HG02852 (cell line): ENCODE measurements around the gene ZNF14.
"Not testable (repeated sequence)": the region's sequence is repeated elsewhere in the genome, so short reads cannot be mapped to it uniquely, and the experiment has no call there.

Experiments used
- ATAC-seq: cut with Tn5 transposase; IDR thresholded peaks from one replicate; pipeline ENCODE4 v1.9.1; 2021; ENCODE audit warnings: mild to moderate bottlenecking, moderate library complexity; ENCODE audit not compliant: unreplicated experiment

Gene ZNF14

GRCh38 chr19:19732579-19733501 is at the start of gene ZNF14:
Gene ZNF14, minus strand, starts transcription at chr19:19733112. Its CDS starts 154 bp downstream, at chr19:19732958.
- ATAC-seq, result peak; percentile 99

DNA sequence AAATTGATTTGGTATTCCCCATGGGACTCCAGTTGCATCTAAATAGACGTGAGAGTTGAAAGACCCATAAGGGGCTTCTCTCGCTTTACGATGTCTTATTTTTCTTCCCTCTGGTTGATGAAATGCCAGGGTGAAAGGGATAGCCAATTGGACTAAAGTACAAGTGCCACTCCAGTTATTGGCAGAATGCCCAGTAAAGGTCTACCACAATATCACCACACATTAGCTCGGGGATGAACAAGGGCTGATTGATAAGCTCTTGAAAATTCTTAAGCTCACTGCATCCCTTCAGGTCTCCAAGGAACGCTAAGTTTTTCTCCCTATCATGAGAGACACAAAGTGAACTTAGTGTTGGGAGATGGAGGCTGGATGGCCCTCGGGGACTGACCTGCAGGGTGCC is 48.9 kb upstream of the ZNF14 start:
- not testable (repeated sequence) for ATAC-seq

- no peak for ATAC-seq
These were observed 45.8 kb upstream of the ZNF14 start for GRCh38 chr19:19778666-19779065.

DNA sequence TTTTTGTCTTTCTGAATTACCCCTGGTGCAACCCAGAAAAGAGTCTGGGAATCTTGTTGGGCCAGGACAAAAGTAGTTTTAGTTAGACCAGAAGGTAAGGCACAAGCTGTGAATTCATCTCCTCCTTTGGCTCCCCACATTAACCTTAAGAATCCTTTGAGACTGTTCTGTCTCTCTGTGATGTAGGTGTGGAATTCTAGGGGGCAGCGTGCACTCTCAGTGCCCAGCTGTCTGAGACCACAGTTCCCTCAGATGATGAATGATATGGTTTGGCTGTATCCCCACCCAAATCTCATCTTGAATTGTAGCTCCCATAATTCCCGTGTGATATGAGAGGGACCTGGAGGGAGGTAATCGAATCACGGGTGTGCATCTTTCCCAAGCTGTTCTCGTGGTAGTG is 44.8 kb upstream of the ZNF14 start:
- no peak for ATAC-seq

DNA sequence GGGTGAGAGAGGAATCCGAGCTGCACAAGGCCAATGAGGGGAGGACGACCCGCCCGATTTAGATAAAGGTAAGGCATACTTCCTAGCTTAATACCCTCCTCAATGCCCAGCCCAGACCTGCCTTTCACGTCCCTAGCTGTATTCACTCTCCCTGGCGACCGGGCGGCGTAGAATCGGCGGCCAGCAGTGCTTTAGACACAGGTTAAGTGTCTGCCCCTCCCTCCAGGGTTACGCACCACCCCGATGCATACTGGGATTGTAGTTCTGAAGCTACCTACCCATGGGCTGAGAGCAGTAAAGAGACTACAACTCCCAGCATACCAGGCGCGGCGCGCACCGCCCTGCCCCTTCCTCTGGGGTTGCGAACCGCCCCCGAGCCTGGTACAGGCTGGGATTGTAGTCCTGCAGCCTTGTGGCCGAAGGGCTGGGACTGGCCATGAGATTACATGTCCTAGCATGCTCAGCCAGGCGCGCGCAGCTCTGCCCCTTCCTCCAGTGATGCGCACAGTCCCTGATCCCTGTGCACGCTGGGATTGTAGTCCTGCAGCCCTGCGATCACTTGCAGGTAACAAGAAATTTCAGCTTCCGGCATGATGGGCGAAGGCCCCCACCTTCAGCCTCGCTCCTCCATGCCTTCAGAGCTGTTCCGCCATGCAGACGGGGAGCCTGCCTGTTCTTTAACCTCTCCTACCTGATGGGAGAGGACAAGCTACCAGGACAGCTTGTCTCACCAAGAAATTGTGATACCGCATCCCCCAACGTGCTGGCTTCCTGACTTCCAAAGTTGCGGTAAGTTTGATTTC is 43.5 kb upstream of the ZNF14 start:
- peak; percentile 96 for ATAC-seq

DNA sequence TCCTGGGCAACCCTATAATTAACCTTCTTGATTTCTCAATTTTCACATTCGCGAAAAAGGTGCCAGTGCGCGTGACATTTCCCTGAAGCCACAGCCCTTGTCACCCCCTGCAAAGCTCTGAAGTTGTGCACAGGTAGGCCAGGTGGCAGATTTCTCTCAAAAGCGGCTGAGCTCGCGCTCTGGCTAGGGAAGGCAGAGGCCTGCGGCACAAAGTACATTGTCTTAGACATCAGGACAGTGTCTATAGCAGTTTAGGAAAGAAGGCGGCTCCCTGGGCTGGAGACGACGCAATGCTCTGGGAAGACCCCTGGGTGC is 42.9 kb upstream of the ZNF14 start:
- ATAC-seq, result peak; percentile 24

GRCh38 chr19:19774354-19775033 is 41.6 kb upstream of the ZNF14 start:
- ATAC-seq, result no peak

DNA sequence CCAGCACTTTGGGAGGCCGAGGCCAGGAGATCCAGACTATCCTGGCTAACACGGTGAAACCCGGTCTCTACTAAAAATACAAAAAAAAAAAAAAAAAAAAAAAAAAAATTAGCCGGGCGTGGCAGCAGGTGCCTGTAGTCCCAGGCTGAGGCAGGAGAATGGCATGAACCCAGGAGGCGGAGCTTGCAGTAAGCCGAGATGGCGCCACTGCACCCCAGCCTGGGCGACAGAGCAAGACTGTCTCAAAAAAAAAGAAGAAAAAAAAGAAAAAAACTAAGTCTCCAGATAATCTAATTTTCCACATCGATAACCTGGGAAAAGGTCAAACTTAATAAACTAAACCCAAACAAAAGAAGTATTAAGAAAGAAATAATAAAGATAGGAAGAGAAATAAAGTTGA is 39.1 kb upstream of the ZNF14 start:
- ATAC-seq, result not testable (repeated sequence)

DNA sequence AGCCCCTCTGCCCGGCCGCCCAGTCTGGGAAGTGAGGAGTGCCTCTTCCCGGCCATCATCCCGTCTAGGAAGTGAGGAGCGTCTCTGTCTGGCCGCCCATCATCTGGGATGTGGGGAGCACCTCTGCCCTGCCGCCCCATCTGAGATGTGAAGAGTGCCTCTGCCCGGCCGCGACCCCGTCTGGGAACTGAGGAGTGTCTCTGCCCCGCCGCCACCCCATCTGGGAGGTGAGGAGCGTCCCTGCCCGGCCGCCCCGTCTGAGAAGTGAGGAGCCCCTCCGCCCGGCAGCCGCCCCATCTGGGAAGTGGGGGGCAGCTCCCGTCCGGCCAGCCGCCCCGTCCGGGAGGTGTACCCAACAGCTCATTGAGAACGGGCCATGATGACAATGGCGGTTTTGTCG is 37.1 kb upstream of the ZNF14 start:
- not testable (repeated sequence) for ATAC-seq

DNA sequence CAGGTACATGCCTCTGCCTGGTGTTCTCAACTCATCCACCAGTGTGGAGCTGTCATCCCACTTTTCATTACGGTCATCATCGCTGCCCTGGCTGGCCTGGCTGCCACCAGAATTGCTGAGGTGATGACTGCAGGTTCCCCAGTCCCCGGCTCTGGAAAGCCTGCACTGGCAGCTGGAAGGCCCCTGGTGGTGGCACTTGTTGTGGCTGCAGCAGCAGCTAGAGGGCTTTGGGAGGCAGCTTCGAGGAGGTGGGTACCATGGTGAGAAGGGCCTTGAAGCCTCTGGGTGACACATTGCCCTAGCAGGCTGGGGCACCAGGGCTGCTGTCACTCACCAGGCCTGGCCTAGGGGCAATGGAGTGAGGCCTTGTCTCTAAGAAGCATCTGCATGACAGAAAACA is 25.3 kb upstream of the ZNF14 start:
- ATAC-seq, result no peak

DNA sequence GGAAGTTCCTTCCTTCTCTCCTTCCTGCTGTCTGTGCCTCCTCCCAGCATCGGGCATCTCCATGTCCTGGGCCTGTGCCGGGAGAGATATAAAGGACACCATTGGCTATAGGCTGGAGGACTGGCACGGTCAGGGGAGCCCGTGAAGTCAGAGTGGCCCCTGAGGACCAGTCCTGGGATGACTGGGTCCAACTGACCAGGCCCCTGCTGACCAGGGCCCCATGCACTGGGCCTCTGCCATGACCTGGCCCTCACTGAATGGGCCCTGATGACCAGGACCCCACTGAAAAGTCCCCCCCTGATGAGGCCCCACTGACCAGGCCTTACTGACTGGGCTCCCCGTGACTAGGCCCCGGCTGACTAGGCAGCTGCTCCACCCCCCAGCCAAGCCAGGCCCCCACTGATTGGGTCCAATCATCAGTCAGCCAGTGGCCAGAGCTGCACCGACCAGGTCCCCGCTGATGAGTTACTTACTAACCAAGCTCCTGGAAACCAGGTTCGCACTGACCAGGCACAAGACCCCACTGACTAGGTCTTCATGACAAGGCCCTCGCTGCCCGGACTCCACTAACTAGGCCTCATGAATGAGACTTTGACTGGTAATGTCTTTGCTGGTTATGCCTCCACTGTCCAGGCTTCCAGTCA is 20.0 kb upstream of the ZNF14 start:
- no peak for ATAC-seq

GRCh38 chr19:19751846-19752245 is 18.9 kb upstream of the ZNF14 start:
- no peak for ATAC-seq

DNA sequence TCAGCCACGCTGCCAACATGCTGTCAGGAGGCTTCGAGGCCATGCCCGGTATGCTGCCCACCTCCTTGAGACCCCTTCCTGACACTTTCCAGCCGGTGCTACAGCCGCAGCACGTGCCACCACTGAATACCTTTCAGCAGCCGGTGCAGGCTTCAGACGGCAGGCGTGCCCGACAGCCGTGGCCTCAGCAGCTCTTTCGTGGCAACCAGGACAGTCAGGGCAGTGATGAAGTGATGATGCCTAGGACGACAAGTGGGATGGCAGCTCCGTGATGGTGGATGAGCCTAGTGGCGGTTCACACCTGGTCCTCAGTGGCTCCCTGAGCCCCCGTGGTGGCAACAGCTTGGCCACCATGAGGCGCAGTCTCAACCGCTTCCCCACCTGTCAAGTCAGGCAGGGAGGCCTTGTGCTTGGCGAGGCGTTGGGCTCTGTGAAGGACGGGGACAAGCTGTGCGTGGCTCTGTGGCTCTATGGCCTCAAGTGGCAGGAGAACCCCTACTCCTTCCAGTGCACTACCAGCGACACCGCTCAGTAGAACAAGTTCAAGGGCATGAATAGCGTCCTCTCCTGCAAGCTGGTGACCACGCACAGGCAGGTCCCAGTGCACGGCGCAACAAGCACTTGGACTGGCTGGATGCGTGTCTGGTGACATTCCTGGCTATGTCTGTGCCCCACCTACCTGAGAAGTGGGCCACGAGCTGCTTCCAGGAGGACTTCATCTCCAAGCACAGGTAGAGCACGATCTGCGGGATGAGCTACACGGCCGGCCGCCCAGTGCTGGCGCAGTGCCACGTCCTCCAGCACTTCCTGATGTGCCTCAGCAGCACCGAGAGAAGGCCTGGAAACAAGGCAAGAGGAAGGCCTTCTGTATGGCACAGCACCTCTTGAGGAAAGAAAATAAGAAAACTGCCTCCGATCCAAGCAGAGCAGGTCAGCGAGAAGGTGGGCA is 18.2 kb upstream of the ZNF14 start:
- ATAC-seq, result no peak

- no peak for ATAC-seq
These were observed 17.3 kb upstream of the ZNF14 start for GRCh38 chr19:19749908-19750841.

- no peak for ATAC-seq
These were observed 16.4 kb upstream of the ZNF14 start for GRCh38 chr19:19749117-19749907.

DNA sequence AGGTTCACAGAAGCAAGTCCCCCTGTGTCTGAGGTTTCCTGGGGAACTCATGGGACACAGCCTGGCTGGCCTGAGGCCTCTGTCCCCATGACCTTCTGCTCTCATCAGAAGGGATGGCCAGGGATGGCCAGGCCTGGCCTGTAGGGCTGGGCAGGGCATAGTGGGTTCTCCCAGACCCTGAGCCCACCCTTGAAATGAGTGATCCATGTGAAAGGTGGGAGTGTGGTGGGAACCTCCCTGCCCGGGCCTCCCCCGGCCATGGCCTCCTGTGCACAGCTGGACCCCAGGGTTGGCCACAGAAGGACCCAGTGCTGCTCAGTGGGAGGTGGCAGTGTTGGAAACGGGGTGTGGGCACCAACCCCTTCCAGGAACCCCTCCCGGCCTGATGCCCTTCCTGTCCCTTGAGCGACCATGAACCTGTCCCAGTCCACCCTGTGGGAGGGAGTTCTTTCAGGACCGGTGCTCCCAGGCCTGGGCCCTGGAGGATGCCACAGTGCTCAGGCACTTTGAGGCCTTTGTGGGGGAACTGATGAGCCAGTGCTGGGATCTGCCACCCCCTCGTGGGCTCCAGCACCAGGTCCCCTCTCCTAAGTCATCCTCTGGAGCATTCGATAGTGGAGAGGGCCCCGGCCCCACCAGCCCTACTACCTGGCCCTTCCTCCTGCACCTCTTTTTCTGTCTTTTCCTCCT is 15.5 kb upstream of the ZNF14 start:
- ATAC-seq, result no peak
